ENCODE measurements around the gene CTXN1.
"Not testable (repeated sequence)": the region's sequence is repeated elsewhere in the genome, so short reads cannot be mapped to it uniquely, and the experiment has no call there.

The CTXN1 gene

DNA sequence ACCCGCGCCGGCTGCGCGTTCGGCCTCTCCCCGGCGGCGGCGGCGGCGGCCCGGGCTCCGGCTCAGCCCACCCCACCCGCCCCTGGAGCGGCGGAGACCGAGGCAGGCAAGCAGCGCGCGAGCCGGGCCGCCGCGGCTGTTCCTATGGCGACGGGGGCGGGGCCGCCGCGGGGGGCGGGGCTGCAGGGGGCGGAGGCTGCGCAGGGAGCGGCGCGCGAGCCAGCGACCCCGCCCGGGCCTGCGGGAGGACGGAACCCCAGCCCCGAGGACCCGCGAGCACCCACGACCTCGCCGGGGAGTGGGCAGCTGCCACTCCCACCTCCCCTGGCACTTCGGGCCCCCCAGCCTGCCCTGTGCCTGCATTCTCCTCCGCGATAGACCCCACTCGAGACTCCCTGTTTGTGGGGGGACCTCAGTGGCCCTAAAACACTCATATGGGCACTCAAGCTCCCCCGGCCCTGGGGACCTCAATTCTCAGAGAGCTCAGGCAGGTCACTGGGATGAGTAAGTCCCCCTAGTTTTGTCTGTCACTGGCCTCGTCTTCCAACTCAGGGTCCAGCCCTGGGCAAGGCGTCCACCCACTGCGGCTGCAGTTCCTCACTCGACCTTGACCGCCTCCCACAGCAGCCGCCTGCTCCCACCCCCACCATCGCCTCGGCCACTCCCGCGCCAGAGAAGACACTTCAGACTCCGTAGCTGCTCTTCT is at the start of gene CTXN1:
TSS of gene CTXN1 (minus strand) at position 115 of the 706 bp plus-strand sequence. CDS start 597 bp downstream, outside the sequence.
- DNase-seq: peak; percentile 71

DNA sequence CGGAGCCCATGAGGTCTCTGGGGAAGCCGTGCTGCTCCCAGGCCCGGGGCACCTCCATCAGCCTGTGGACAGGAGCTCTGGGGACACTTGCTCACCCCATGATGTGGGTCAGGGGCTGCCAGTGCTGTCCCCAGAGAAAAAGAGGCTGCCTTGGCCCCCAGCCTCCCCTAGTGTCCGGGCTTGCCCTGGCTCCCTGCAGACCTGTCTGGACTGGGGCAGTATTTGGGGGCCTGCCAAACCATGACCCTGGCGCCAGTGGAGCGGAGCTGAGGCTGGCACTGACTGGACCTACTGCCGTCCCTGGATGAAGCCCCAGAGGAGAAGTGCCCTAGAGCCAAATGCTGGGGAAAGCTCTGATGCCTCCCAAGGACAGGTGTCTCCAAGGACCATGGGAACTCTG is 49.1 kb upstream of the CTXN1 start:
- no peak for DNase-seq

DNA sequence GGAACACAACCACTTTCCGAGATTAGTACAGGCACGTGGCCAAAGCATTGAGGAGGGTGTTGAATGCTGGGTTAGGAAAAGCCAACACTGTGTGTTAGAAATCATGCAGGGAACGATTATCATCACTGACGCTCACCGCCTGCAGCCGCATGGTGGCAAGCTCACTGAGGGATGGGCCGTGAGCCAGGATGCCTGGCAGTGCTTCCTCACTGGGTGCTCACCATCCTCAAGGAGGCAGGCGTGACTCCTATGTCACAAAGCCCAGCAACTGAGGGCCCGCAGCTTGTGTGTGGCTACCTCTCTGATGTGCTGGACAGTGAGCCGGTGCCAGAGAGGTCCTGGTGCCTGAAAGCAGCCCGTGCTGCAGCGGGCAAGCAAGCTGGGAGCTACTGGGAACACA is 47.9 kb upstream of the CTXN1 start:
- no peak for DNase-seq

DNA sequence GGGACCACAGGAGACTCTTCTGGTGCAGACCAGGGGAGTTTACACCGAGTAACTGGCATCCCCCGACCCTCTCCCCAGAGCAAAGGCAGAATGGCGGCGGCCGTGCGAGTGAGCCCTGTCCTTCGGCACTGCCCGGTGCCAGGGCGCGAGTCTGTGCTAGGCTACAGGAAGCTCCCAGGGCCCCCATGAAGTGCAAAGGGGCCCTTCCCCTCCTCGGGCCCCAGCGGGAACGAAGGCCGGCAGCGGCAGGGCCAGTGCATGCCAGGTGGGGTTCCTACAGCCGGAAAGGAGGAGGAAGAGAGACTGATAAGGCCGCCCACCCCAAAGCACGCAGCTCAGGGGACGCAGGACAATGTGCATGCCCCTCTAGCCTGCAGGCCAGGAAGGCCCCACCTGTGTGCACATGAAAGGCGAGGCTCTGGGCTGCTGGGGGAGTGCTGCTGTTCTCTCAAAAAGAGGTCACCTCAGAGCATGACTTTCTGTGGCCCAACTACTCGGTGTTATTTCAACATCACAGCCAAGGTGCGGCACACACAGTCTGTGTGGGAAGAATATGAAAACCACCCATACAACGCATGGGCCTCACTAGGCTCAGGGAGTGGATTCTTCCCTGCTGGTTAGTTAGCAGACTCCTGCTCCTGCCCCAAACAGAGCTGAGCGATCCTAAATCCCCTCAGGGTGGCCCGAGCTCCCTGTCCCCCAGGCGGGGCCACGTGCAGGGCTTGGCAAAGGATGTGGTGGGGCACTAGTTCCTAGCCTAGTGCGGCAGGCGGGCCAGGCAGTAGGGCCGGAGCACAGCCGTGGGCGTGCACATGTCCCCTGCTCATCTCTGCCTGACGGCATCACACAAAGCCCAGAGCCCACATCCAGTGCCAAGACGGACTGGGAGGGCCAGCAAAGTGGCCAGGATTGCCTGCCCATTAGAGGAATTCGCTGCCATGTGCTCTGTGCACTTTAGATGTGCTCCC is 45.9 kb upstream of the CTXN1 start:
- DNase-seq: no peak

DNA sequence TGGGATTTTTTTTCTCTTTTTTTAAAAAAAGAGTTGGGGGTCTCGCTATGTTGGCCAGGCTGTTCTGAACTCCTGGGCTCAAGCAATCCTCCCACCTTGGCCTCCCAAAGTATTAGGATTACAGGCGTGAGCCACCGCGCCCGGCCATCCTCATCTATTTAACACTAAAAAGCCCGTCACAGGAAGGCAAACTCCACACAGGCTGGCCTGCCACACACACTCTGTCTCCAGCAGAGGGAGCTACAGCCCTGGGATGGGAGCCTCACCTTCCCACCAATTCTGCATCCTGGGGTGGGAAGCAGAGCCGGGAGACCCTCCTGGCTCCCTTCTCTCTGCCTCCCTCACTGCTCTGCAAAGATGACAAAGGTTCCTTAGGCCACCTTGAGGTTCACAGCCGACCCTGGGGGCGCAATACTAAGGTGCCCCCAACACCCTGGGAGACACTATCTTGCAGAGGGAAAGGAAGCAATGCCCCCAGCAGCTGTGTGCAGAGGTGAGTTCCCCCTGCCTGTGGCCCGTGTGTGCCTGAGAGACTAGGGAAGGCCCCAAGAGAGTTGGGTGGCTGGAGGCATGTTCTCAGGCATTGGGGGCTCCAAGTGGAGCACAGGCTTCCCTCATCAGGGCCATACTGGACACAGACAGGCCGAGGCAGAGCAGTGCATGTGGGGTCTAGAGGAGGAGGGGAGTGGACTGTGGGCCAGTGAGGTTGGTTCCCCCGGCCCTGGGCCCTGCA is 44.9 kb upstream of the CTXN1 start:
- no peak for DNase-seq

DNA sequence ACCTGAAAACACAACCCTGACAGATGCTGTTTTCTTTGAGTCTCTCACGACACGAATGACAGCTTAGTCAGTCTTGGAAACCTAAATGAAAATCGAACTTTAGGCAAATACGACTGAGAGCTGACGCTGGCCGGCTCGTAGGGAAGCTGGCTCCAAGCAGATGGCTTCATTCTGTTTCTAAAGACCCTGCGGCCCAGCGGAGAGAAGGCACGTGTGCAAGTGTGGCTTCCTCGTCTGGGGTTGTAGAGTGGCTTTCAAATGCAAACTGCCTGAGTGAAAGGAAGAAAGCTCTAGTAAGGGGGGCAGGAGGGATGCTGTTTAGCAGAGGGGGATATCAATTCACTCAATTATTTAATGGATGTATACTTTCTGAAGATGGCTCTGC is 43.6 kb upstream of the CTXN1 start:
- no peak for DNase-seq

DNA sequence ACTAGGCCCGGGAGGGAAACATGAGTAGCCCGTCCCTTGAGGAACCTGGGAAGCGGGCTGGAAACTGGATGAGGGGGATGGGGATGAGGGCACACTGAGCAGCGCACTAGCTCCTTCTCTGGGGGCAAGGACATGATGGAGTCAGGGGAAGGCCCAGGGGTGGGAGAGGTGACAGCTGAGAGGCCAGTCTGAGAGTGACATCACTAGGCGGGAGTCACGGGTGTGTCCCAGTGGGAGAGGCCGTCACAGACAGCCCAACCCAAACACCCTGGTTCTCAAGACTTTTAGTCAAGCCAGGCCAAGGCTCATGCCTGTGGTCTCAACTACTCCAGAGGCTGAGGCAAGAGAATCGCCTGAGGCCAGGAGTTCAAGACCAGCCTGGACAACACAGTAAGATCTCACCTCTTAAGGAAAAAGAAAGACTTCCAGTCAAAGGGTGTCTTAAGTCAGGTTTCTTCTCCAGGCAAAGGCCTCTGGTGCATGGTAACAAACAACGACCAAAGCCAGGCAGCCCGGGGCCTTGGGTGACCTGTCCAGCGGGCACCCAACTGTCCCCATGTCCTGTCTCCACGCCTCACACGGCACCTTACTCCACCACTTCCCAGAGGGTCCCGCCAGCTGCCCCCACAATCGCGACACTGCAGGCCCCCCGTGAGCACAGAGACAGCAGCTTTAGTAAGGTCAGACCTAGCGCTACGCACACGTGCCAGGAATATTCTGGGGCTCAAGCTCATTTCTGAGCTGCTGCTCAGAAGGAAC is 43.0 kb upstream of the CTXN1 start:
- DNase-seq: no peak

DNA sequence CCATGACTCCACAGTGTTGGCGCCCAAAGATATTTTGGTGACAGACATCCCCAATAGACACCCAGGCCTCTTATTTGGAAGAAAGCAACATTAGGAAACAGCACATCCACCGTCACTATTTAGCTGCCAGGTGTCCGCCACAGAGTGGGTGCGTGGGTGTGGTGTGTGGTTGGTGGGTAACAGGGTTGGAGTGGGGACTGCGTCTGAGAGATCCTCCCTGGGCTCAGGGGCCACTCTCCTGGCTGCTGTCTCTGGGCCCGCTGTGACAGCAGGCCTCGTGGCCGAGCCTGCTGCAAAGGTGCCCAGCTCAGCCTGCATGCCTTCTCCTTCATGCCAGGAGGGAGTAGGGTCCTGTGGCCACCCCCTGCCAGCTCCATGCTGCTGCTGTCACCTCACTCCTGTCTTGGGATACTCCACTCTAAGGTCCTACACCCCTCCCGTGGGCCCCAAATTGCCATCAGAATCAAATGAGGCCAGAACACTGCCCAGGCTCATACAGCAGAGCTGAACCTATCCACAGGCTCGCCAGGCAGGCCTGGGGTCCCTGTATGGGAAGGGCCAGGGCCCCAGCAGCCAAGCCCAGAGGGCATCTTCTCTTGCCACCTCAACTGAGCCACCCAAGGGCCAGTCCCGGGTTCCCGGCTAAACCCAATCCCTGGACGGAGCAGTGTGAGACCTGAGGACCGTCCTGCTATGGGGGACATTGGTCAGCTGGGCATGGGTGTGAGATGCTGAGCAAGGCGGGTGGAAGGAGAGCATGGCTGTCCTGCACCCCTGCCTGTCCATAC is 42.3 kb upstream of the CTXN1 start:
- DNase-seq: no peak

DNA sequence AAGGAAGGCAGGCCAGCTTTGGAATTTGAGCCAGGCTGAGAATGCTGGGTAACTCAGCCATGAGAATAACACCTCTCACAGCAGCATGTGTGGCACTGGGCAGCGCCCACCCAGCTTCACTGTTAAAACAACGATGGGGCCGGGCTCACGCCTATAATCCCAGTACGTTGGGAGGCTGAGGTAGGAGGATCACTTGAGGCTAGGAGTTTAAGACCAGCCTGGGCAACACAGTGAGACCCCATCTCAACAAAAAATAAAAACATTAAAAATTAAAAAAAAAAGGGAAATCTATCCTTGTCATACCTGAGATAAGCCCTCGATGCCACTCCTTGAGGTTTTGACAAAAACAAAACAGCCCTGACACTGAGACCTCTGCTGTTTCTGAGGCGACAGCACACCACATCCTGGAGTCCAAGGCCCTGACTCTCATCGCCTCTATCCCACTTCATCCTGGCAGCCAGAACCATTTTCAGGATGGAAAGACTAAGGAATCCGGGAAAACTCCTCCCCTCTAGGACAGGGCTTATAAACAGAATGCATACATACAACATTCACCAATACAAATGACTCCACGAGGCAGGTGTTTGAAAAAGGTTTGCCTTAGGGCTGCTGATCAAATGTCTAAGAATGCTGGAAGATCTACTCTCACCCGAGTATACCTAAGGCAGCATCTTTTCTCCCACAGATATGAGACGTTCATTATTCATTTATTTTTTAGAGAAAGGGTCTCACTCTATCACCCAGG is 40.2 kb upstream of the CTXN1 start:
- DNase-seq: no peak

DNA sequence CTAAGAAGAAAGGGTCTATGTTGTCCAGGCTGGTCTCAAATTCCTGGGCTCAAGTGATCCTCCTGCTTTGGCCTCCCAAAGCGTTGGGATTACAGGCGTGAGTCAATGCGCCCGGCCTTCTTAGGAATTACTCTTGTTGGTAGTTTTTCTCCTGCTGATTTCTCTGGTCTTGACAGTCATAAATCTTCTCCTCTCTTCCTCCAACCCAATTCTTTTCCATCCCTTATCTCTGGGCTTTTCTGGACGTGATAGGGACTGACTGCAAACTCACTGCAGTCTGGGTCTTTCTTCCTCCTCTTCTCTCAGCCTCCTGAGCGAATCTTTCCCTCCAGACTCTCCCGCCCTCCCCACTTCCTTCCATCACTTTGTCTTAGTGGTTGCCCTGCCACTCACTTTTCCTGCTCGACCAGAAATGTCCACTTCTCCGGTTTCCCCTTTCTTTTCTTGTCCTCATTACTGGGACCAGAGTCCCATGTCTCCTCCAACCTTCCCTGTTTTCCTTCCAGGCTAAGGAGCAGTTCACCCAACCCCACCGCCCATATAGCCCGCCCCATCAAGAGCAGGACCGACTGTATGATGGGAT is 39.4 kb upstream of the CTXN1 start:
- DNase-seq: no peak

DNA sequence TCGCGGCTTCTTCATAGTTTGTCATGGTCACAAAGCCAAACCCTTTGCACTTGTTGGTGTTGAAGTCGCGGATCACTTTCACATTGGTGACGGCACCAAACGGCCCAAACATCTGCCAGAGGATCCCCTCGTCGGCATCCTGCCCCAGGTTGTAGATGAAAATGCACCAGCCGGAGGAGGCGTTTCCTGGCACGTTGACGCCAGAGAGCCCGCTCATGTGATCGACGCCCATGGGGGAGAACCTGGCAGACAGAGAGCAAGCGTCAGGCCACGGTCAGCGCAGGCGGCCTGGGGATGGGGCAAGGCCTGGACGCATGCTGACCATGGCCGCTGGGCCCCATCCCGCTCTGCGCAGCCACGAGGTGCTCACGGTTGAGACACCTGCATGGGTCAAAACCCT is 37.6 kb upstream of the CTXN1 start:
- no peak for DNase-seq

DNA sequence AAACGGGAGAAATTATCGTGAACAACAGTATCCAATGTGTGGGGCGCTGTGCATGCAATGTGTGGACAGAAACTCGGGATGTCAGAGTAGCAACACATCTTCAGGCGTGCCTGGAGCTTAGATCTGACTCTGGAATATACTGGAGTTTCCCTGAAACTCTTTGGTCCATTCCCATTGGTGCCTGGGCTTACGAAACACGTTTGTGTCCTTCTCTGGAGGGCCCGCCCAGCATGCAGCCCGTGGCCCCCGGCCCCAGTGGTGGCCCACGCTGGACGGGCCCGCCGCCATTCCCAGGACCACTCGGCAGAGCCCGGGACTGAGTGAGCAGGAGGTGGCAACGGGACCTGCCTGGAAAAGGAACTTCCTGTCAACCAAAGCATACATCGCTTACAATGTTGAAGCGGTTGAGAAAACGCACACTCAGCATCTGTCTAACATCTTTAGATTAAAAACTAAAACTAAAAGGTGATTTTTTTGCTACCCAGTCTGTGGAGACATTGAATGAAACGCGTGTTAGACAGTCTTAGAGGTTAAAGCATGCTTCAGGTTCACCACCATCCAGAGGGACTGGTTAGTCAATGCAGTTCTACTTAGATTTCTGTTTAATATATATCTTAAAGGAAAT is 36.8 kb upstream of the CTXN1 start:
- no peak for DNase-seq

DNA sequence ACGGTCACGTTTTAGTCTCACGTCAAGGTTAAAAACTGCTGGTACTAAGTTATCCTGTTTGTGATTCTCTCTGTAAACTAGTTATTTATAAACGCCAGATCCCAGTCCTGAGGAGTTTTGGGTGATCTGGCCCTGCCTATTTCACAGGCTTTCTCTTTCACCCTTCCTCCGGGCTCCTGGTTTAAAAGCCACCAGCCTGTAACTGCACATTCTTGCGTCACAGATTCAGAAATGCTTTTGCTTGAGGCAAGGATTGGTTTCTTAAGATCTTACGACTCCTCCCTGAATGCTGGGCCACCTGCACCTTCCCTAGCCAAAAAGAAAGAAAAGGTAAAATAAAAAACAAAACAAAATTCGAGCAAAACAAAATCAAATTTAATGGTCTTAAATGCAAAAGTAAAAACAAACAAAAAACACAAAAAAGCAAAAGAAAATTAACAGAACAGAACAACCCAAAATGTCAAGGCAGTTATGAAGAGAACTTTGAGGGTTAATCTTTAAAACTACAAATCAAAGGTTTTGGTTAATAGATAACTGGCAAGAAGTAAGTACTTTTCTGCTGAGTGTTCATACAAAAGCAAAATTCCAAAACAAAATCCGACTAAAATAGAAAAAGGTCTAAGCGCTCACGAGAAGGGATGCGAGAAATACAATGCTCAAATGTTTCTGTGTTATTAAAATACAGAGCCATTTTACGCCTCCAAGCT is 36.1 kb upstream of the CTXN1 start:
- no peak for DNase-seq

DNA sequence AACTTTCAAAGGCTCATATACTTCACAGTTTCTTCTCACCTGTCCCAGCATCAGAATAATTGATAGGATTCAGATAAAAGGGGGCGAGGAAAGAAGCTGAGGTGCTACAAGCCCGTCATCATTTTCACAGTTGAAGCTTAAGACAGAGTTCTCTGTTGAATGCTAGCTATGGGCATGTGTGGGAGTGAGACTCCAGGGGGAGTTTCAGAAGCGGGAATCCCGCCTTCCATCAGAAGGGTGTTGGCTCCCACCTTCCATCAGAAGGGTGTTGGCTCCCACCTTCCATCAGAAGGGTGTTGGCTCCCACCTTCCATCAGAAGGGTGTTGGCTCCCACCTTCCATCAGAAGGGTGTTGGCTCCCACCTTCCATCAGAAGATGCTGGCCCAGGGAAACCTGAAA is 35.1 kb upstream of the CTXN1 start:
- not testable (repeated sequence) for DNase-seq

DNA sequence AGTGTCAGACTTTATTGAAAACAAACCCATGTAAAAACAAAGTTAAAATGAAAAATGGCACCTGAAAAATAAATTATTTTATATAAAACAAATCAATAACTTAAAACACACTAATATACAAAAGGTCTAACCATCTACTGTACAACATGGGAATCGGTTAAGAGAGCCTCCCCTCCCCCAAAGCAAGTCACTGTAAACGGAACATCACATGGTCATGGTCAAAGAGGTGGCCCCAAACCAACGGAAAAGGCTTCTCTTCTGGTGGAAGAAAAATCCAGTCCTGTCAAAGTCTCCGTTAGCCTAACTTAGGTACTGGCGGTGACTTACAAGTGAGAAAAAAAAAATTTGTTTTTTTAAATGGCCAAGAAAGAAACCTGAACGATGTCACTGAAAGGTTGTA is 33.3 kb upstream of the CTXN1 start:
- DNase-seq: no peak

DNA sequence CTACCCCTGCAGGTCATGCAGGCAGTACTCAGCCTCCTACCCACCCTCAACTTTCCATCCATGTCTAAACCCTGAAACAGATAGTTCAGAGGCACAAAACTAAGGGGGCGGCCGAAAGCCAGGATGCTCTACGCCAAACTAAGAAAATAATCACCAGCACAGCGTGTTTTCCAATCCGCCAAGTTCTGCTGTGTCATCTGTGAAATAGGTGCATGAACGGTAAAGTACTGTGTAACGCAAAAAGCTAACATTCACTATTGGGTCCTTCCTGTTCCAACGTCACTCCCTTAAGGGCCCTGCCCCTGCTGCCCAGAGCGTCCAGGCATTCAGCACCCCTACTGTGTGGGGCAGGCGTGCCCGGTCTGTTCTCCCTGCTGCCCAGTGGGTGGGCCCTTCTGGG is 29.8 kb upstream of the CTXN1 start:
- DNase-seq: no peak

DNA sequence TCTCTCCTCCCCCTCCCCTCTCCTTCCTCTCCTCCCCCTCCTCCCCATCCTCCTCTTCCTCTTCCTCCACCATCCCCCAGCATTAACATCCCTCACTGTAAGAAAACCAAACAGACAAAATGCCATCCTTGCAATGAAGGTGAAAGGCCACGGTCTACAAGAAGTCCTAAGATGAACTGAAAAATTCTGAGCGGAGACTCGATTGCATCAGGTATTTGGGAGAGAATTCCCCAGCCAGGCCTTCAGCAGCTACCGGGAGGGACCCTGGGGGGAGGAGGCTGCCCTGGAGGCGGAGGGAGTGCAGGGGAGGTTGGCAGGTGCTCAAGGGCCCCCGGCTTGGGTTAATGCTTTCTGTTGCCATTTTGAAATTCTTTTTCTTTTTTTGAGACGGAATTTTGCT is 27.6 kb upstream of the CTXN1 start:
- DNase-seq: no peak

DNA sequence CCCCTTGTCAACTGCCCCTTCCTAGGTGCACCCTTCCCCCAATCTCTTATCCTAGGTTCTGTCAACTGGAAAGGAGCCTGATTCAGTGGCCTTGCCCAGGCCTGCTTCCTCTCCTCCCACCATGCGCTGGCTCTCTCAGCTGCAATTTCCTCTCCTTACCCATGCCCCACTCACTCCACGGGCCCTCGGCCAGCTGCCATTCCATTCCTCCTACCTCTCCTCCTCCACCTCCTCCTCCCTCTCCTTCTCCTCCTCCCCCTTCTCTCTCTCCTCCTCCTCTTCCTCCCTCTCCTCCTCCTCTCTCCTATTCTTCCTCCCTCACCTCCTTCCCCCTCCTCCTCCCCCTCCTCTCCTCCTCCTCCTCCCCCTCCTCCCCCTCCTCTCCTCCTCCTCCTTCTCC is 27.1 kb upstream of the CTXN1 start:
- no peak for DNase-seq

DNA sequence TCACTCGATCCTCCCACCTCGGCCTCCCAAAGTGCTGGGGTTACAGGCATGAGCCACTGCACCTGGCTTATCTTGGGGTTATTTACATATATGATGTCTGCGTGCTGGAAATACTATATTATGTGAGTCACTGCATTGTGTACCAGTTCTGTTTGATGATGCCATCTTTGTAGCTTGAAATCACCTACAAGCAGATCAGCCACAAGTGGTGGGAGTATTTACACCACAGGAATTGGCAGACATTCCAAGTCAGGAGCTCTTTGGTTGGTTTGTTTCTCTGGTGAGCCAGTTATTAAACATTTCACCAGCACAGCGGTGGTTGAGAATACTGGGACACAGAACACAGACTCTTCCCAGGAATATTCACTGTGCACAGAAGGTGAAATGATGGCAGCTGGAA is 22.0 kb upstream of the CTXN1 start:
- DNase-seq: no peak
